Keratinocyte (primary cell): ENCODE measurements around the gene TADA2B.

Source experiments
- CTCF ChIP-seq, 3 experiments: IDR thresholded peaks in 1 of 3; conservative IDR thresholded peaks in 1 of 3; optimal IDR thresholded peaks in 1 of 3; 2 replicates in 2 of 3; 3 replicates in 1 of 3; pipeline versions ENCODE3 to v1.5.1; 2011; ENCODE audit warnings: low read length in 3 of 3, mild to moderate bottlenecking in 3 of 3, moderate library complexity in 2 of 3, control low read depth in 1 of 3, inconsistent platforms in 1 of 3; ENCODE audit not compliant: insufficient read depth in 2 of 3; ENCODE audit errors: extremely low read depth in 1 of 3
- EZH2 ChIP-seq: IDR thresholded peaks from one replicate; pipeline ENCODE4 v1.6.1; 2012; ENCODE audit warnings: inconsistent platforms, mild to moderate bottlenecking, low read length, moderate library complexity

GRCh38 chr4:7007944-7008343, 35.2 kb upstream of the TADA2B start:
- TF ChIP-seq CTCF (optimal IDR thresholded peaks at IDR 0.05 in 1 of 3, IDR thresholded peaks at IDR 0.05 in 1 of 3, conservative IDR thresholded peaks at IDR 0.05 in 1 of 3; ENCODE audit: extremely low read depth in 1 of 3, insufficient read depth in 2 of 3, low read length in 3 of 3), result no peak
- no peak for TF ChIP-seq EZH2
